HG03060 (cell line): ENCODE data around the gene JAKMIP2.

Source experiments
- ATAC-seq: cut with Tn5 transposase; IDR thresholded peaks from one replicate; pipeline ENCODE4 v1.9.1; 2021; ENCODE audit warnings: low read depth, moderate number of reproducible peaks; ENCODE audit not compliant: unreplicated experiment

Gene JAKMIP2

GRCh38 chr5:147704544-147704943, 78.0 kb downstream of the JAKMIP2 start:
- no peak for ATAC-seq

DNA sequence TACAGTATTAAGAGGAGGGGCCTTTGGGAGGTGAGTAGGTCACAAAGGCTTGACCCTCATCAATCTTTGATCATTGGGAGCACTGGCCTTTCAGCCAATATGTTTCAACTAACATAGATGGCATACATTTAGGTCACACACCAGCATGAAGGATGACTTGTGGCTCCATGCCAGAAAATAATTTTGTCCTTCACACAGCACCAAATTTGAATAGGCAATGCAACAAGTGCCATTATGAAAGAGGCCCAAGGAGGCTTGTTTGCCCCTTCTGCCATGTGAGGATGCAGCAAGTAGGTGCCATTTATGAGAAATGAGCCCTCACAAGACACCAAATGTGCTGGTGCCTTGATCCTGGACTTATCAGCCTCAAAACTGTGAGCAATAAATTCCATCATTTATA, 81.1 kb downstream of the JAKMIP2 start:
- ATAC-seq = no peak

- ATAC-seq = no peak
Observed at GRCh38 chr5:147699496-147700088, 82.9 kb downstream of the JAKMIP2 start.

- no peak for ATAC-seq
Observed at GRCh38 chr5:147697380-147697779, 85.1 kb downstream of the JAKMIP2 start.

- no peak for ATAC-seq
Observed at GRCh38 chr5:147694772-147695171, 87.8 kb downstream of the JAKMIP2 start.

DNA sequence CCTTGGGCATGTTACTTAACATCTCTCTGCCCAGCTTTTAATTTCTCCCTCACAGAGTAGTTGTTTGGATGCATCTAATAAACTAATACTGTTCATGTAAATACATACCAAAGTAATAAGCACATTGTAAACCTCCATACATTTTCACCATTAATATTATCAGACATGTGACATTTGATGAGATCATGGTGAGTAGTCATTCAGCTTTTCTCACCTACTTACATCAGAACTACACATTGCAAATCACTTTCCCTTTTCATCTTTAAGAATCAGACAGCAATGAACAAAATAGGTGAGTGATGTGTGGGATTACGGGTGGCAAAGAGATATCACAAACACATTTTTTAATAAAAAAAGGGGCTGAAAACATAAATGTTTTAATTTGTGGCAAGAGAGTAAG, 89.3 kb downstream of the JAKMIP2 start:
- no peak for ATAC-seq

DNA sequence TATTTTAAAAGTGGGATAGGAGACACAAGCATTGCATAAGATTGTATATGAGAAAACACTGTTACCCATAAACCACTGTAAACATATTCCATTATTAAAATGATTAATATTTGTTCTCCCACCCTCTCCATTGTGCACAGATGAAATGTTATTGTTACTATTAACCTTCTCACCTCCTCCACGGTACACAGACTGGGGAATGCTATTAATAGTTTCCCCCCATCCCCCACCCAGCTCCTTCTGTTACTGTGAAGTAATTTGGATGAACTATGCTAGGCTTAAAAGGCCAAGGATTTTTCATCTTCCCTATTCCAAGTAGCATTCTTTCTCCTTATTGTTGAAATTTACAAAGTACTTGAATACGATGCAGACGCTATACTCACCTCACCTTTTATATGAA, 91.4 kb downstream of the JAKMIP2 start:
- ATAC-seq = no peak

- no peak for ATAC-seq
Observed at GRCh38 chr5:147690595-147690994, 91.9 kb downstream of the JAKMIP2 start.

DNA sequence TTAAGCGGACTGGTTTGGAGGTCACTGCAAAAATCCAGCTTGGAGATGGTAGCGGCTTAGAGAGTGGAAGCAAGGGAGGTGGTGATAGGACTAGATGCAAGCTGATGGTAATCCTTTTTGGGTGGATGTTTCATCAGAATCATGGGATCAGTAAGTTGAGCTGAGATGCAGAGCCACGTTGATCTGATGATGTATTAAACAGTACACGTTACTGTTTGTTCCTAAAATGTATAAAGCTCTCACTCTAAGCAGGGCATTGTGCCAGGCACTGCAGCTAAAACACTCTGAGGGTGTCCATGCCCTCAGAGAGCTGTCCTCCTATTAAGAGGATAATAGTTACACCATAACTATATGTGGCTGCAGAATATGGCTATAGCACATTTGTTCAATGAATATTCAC, 93.1 kb downstream of the JAKMIP2 start:
- ATAC-seq = no peak

DNA sequence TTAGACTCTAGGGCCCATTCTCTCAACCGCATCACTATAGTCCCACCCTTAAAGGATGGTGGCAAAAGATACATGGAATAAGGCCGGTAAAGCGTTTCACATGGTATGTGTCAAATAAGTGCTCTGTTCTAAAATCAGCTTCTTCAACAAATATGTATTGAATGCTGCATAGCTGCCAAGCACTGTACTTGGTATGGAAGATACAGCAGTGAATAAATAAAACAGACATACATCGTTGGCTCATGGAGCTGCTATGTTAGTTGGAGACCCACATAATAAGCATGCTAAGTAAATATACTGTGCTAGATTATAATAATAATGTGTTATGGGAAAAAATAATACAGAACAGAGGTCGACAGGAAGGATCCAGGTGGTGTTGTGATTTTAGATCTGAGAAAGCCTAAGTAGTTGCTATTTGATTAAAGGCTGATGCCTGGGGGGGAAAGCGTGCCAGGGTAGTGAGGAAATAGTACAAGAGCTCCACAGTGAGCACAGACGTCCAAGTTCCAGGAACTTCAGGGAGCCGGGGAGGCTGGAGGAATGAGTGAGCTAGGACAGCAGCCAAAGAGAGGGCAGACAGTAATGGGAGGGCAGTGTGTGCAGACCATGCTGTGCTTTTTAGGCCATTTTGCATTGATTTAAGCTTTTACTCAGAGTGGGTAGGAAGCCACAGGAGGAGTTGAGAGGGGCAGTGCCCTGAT, 93.7 kb downstream of the JAKMIP2 start:
- no peak for ATAC-seq

- no peak for ATAC-seq
Observed at GRCh38 chr5:147687118-147687517, 95.4 kb downstream of the JAKMIP2 start.

- ATAC-seq = no peak
Observed at GRCh38 chr5:147686421-147686820, 96.1 kb downstream of the JAKMIP2 start.

DNA sequence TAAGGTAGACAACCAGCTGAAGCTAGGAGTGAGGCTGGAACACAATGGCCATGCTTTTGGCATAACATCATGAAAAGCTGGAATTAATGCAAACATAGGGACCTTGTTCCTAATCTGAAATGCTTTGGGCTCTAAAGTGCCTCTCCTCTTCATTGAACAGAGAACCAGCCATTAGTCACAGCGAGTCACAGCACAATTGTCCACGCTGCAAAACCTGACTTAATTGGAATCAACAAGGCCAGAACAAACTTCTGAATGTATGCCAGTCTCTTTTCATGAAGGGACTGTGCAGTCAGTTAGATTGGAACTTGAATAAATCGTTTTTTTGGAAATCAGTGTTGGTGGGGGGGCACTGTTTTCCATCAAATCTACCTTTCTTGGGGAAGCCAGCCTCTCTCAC, 96.5 kb downstream of the JAKMIP2 start:
- no peak for ATAC-seq

DNA sequence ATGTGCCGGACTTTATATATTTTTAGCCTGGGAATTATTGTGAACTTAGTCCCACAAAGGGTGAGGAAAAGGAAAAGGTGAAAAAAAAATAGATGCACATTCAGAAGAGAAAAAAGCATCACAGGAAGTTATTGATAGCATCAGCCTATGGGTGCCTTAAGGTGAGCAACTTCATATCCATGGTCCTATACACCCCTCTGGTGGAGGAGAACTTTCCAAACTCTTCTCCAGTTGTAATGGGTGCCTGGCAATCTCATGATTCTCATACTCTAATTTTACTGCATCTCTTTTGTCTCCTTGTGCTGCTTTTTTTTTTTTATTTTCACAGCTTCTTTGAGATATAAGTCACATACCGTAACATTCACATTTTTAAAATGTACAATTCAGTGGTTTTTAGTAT, 107.4 kb downstream of the JAKMIP2 start:
- no peak for ATAC-seq

- ATAC-seq = no peak
Observed at GRCh38 chr5:147674411-147674810, 108.1 kb downstream of the JAKMIP2 start.

DNA sequence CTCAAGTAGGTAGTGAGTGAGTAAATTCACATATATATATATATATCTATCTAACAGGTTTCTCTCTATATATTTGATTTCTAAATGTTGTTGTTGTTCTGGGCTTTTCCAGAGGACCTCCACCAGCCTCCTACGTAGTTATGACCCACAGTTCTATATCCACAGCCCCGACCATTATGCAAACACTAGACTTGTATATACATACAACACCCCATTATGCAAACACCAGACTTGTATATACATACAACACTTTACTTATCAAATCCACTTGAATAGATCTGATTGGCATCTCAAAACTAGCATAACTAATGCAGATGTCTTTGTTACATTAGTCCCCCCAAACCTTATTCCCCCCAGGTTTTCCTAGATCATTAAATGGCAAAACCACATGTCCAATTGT, 108.7 kb downstream of the JAKMIP2 start:
- no peak for ATAC-seq

- ATAC-seq = no peak
Observed at GRCh38 chr5:147673266-147673665, 109.3 kb downstream of the JAKMIP2 start.

GRCh38 chr5:147671365-147671764, 111.2 kb downstream of the JAKMIP2 start:
- ATAC-seq = no peak

GRCh38 chr5:147670815-147671214, 111.7 kb downstream of the JAKMIP2 start:
- ATAC-seq = no peak

DNA sequence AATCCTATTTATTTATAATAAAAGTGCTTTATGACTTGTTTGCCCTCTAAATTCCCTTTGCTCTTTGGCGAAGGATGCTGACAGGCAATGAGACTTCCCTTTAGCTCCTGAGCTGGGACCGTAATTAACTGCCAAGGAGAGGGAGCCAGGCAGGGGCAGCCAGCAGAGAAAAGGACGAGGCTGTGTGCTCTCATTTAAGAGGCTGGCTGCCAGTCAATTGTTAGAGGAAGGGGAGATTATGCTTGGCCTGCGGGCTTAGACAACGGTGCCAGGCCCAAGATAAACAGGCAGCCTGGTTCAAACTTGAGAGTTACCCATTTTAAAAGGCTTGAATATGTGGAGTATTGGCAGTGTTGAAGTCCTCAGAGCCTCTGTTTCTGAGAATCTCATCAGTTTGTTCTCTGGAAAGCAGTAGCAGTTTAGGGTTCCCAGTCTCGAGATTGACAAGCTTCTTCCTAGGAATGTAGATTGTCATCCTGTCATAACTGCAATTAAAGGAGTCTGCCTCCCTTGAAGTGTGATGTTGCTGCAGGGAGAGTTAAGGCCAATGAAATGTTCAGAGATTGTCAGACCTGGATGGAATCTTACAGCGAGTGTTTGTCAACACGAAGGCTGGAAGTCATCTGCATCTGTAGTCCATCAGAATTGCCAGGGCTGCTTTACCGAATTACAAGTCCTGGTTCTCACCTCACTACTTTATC, 113.2 kb downstream of the JAKMIP2 start:
- ATAC-seq = no peak

- no peak for ATAC-seq
Observed at GRCh38 chr5:147668385-147668784, 114.1 kb downstream of the JAKMIP2 start.

- no peak for ATAC-seq
Observed at GRCh38 chr5:147667363-147667762, 115.2 kb downstream of the JAKMIP2 start.
